GM21367 (cell line): ENCODE measurements around the gene C16orf46.

Experiments
- ATAC-seq: cut with Tn5 transposase; IDR thresholded peaks from one replicate; pipeline ENCODE4 v1.9.1; 2021; ENCODE audit not compliant: unreplicated experiment

C16orf46 gene

DNA sequence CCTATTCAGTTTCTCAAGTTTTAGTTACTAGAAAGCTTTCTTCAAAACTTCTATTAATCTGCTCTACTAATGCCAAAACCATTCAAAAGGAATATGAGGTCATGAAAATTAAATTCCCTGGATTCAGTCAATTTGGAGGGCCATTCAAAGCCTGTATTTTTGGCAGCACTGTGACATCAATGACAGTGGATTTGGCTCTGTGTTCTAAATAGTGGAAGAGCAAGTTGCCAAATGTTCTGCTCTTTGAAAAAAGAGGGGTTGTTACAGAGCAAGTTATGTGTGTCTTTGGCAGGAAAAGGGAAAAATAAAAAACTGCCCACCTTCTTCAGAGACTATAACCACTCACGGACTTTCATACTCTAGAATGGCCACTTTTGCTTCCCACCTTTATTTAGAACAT lies 3.2 kb upstream of the C16orf46 start:
- no peak for ATAC-seq

DNA sequence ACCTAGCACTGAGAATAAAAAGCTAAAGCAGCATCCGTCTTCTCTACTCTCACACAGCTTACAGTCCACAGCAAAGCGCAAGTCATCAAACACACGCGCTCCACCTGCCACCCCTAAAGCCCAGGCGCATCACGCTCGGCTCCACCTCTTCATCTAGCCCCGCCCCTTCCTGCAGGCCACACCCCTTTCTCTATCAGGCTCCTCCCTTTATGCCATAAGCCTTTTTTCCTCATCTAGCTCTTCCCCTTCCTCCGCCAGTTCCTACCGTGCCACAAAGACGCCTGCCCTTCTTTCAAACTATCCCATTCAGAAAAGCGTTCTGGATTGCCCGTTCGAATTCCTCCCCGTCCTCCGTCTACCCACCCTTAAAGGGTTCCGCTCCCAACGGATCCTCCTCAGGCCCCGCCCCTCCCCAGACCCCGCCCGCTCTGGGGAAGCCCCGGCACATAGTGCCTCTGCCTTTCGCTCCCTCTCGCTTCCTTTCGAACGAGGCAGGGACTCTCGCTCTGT lies 417 bp downstream of the C16orf46 start:
- ATAC-seq, result peak; percentile 80

DNA sequence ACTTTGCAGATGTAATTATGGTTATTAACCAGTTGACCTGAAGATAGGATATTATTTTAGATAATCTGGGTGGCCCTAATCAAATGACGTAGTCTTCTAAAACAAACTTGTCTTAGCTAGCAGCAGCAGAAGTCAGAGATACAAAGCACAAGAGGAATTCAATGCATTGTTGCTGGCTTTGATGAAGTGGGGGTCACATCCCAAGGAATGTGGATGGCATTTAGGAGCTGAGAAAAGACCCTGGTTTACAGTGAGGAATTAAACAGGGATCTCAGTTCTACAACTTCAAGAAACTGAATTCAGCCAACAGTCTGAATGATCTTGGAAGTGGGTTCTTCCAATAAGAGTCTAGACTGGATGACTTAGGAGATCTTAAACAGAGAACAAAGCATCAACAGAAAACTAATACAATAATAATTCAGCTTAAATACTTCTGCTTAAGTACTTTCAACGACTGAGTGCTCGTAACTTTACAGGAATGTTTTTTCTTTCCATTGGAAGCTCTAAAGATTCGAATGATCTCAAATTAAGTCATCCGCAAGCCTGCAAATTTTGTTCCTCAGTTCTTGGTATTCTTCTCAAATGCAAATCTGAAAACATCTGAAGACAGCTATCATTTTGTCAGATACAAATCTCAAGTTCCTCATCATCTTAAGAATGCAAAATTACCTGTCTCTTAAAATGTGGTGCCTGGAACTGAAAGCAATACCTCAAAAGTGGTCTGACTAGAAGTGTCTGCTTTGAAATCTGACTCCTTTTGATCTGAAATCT lies 3.3 kb downstream of the C16orf46 start:
- ATAC-seq, result no peak

DNA sequence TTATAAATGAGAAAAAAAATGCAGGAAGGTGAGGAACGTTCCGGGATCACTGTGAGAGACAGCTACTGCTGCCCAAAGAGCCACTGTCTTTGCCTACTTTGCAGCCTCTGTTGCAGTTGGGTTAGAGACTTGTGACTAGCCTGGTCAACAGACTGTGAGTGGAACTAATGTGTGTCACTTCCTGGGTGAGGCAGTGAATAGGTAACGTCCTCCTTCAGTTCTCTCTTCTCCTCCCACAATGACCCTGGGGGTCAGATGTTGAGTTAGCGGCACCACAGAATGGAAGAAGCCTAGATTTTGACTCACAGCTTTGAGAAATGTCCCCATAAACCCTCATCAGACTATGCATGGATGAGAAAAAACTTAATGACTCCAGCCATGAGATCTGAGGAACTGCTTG lies 5.2 kb downstream of the C16orf46 start:
- no peak for ATAC-seq

DNA sequence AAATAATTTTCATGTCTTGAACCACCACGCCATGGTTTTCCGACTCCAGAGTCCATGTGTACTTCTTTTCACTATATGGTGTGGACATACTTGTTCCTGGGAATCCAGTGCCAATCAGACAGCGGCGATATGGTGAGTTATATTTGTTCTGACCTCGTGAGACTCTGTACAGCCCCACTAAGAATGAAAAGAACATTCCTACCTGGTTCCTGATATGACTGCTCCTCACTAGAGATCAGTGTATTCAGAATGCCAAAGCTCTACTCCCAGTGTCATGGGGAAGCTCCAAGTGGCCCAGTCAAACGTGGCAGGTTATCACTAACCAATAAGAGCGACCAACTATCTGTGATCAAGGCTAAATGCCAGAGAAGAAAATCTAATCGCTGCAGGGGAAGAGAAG lies 6.1 kb downstream of the C16orf46 start:
- ATAC-seq, result no peak

DNA sequence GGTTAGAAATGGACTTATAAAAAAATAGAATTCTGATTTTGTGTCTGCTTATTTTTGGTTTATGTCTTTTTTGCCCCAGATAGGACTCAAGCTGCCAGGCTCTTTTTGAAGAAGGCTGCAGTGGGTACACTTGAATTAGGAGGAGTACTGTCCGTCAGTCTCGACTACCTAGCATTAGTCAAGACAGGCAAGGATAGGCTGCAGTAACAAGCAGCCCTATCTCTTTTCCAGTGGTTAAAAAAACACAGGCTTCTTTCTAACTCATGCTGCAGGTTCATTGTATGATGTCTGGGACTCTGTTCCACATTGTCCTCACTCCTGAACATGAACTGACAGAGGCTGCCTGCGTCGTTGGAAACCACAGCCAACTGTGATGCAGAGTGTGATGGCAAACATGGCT lies 8.0 kb downstream of the C16orf46 start:
- no peak for ATAC-seq

DNA sequence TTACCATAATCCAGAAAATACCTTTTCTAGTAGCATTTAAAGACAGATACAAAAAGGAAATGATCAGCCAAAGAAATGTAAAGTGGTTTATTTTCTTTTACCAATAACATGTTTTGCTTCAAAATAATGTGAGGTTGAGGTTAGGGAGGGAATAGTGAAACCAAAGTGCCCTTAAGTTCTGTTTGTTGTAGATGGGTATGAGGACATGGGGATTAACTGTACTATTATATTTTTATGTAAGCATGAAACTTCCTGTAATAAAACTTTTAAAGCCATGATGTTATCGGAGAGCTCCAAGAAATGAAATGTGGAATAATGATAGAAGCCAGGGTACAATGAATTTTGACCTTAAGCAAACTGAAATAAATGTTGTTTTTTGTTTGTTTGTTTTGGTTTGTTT lies 9.9 kb downstream of the C16orf46 start:
- no peak for ATAC-seq

DNA sequence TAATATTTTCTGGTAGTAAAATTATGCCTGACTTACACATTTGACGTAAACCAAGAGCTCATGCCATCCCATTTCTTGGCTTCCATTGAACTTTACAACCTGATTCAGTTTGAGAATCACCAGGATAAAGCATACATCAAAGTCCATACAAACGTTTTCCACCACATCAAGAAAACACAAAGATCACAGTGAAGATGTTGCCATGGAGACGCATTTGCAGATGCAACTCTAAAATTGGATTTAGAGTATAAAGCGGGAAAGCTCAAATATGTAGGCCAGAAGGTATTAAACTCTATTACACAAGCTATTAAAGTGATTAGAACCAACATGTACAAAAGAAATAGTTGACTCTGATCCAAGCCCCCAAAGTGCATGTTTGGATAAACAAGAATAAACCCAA lies 10.4 kb downstream of the C16orf46 start:
- ATAC-seq, result no peak

DNA sequence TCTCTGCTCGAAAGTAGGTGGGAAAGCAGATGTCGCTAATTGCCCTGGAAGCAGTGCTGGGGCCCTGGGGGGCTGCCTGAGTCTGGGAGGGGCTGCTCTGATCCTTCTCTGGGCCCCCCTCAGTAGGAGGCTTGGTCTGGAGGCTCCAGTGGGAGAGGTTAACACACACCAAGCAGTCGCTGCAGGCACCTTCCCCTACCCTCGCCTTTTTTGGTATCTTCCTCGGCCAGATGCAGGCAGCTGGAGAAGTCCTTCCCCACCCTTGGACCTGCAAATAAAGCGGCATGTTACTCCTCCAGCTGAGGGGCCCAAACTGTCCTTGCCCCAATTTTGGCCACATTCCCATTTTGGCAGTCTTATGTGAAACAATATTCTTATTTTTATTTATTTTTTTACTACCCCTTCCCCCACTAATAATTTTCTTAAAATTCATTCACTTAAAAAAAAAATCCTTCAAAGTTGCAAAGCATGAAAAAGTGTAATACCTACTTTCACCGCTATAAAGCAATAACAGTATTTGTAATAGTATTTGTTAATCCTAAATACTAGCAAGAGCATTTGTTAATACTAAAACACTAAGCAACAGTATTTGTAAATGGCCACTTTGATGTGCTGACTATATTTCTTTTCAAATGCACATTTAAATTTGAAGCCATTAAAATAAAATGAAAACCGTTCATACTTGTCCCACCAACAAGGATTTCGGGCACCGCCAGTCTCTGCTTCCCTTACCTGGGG lies 15.0 kb downstream of the C16orf46 start:
- no peak for ATAC-seq

DNA sequence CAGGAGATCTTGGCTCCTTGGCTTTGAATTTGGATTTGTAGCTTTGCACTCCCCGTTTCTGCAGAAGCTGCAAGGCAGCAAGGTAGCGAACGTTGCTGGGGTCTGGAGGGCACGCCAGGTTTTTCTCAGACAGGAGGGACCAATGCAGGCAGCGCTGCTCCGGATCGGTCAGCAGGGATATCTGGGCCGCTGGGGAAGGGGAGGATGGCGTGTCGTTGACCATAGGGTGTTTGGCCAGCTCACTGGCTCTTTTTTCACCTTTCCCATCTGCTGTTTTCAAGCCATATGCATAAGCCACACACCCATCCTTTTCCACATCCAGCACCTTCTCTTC lies 15.8 kb downstream of the C16orf46 start:
- ATAC-seq, result no peak

DNA sequence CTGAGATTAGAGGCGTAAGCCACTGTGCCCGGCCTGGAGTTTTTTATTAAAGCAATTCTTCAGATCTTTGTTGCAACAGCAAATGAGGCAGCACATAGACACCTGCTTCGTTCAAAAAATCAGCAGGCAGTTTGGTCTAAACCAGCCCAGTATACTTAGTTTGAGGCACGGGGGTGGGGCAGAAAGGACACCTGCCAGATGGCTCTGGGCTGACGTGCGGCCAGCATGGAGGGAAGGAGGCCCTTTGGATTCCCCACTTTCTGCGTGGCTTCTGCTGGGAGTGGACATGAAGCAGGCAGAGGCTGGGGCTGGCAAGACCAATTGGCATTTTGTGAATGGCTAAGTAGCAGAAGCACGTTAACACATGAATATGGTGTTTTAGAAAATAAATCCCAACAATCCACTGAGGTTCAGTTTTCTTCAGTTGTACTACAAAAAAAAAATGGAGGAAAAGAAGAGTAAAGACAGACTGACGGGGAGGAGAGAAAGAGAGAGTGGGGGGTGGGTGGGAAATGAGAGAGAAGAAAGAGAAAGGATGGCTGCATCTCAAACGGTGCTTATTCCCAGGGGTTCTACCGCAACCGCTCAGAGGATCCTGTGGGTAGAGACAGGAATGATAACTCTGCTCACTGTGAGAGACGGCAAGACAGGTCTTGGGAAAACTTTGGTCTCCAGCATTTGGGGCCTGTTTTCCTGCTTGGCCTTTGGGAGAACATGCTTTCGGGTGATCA lies 16.3 kb downstream of the C16orf46 start:
- ATAC-seq, result no peak

DNA sequence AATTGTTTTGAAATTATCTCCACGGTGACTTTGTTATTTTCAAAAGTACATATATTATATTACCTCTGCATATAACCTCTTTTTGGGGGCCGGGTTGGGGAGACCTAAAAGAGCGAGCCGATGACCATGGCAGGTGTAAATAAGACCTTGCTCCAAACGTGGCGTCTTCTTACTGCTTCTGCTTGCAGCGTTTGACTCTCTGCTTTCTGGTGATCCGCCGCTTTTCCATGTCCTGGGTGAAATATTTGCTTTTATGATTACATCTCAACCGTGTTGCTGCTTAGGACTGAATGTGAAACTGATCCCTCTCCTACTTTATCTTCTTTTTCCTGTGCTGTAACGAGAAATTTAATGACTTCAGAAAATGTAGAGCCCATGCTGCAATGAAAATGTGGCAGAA lies 23.3 kb downstream of the C16orf46 start:
- ATAC-seq, result no peak

DNA sequence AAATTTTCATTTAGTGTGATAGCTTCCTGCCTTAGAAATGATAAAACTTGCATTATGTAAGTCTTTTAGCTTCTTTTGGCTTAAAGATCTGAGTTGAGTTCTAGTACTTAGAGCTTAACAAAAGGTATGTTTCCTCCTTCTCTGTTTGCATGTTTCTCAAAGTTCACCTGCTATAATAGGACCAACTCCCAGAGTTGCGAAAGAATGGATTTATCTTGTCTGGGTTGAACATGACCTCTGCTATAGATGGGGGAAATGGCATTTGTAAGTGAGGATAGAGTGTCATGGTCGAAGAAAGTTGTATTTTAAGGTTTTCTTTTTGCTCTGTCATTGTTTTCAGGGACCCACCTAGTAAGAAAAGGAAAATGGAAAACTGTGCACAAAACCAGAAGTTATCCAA lies 34.2 kb downstream of the C16orf46 start:
- no peak for ATAC-seq

DNA sequence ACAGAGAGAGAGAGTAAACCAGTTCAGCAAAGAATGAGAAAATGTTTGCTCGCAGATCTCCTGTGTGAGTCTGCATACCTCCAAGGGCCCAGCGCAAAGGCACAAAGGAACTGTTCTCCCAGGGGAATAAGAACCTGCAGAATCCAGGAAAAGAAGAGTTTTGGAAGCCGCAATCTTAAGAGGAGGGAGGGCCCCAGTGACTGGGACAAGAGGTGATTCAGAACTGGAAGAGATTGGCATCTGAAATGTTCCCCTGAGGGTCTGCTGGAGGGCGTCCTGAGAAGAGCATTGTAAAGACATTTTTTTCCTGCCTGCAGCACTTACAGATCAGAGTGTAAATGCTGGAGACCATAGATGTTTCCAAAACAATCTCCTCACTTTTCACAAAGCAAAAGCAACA lies 35.3 kb downstream of the C16orf46 start:
- ATAC-seq, result no peak

DNA sequence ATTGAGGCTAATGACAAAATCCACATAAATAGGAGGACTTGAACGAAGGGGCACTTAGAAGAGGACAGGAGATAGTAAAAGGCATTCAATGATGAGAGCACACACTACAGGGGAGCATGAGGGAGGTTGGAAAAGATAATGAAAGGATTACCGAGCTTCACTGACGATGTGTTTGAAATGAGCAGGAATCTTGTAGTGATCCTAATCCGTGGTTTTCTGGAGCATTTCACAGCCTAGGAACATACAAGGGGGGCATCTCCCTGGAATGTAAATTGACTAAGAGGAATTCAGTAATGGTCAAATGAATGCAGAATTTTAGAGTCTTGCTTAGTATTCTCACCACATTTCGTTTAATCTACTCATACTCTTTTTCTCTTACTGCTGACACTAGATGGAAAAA lies 36.2 kb downstream of the C16orf46 start:
- no peak for ATAC-seq

DNA sequence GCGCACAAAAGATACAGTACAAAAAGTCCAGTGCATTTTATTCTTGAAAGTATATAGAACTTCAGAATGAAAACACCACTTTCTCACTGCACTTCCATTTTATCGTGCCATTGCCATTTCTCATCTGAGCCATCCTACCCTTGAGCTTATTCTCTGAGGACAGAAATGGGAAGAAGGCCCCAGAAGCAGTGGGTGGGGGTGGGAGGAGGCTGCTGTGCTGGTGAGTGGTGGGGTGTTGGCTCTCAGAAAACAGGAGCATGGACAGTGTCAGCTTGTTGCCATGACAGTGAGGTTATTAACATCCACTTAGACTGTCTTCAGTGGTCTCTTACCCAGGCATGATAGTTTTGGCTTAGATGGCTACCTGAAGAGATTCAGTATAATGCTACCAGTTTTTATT lies 36.9 kb downstream of the C16orf46 start:
- no peak for ATAC-seq

DNA sequence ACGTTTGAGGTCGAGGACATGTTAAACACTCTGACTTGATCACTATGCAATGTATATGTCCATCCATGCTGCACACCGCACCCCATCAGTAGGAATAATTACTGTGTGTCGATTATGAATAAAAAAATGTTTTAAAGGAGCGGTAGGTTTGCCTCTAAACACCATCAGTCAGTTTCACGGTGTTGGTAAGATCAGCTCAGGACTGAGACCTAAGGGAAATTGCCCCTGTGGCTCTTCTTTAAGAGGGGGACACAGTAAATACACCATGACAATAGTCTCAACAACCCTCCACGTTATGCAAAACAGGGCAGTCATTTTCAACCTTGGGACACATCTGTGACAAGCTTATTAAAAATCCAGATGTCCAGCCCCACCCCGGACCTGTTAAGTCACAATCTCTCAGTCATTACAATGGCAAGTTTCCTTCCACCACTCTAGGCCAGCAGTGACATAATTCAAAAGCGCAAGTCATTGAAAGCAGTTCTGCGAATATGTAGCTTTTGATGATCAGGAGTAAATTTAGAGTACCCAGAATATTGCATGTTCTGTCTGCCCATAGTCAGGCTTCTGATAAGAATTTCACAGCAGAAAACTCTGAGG lies 40.2 kb downstream of the C16orf46 start:
- no peak for ATAC-seq

DNA sequence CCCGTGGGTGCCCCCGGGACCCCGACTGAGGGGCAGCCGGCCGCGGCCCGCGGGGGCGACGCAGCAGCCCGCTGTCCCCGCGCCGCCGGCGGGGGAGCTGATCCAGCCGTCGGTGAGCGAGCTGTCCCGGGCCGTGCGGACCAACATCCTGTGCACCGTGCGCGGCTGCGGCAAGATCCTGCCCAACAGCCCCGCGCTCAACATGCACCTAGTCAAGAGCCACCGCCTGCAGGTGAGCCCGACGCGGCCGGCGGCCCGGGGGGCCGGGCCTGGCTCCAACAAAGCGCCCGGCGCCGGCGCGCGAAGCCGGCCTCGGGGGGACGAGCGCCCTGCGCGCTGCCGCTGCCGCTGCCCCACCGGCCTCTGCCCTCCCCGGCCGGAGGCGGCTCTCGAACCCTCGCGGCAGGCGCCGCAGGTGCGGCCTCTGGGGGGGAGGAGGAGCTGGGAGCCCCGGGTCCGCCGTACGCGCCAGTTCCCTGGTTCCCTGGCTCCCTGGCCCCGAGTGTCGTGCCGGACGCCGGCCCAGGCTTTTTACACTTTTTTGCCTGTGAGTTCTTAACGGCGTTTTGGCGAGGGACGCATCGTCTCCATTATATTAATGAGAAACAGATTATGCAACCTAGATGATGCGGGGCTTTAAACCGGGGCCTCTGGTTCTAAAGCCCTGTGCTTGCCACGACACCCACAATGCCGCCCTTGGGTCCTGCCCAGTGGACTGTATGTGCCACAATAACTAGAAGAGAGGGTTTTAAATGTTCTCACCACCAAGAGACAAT lies 40.9 kb downstream of the C16orf46 start:
- ATAC-seq, result peak; percentile 45

DNA sequence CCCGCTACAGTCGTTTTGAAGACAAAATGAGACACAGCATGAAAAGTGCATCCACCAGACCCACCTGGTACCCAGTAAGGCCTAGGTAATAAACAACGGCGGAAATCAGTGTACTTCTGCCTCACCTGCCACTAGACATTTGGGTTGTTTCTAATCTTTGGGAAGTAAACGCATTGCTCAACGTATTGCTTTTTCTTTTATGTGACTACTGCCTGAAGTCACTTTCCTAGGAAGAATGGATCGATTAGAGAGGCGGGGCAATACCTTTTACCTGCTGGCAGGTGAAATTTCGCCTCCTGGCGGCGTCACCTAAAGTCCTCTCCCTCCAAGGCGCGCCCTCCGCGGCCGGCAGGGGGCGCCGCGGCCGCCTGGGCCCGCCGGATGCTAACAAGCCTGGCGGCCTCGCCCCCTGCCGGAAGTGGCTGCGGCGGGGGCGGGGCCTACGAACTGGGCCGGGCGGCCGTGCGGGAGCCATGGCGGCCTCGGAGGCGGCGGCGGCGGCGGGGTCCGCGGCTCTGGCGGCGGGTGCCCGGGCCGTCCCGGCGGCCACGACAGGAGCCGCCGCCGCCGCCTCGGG lies 41.6 kb downstream of the C16orf46 start, which contains the start of gene ATMIN:
Gene ATMIN (plus strand): TSS at position 445 of the 577 bp plus-strand sequence. CDS start 29 bp downstream, at position 474.
- ATAC-seq, result peak; percentile 82

DNA sequence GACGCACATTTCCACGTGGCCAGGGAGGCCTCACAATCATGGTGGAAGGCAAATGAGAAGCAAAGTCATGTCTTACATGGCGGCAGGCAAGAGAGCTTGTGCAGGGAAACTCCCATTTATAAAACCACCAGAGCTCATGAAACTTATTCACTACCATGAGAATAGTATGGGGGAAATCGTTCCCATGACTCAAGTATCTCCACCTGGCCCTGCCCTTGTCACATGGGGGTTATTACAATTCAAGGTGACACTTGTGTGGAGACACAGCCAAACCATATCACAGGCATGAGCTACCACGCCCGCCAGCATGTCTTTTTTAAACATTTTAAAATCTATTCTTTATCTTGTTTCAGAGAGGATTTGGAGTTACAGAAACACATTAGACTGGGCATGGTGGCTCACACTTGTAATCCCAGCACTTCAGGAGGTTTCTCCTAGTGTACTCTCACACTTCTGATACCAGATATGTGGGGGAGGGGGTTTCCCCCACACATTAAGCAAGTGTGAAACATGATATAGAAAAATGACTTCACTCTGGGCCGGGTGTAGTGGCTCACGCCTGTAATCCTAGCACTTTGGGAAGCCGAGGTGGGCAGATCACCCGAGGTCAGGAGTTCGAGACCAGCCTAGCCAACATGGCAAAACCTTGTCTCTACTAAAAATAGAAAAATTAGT lies 47.0 kb downstream of the C16orf46 start:
- ATAC-seq, result no peak
